HepG2 (cell line): Measurements from ENCODE around the gene SKI. TPM values are rescaled to one million over a fixed set of nuclear protein-coding genes. Genes with fewer than 3 reads are reported as not detected.

Source experiments
- CENPX ChIP-seq: sonication (generic); formaldehyde crosslinking; IDR thresholded peaks from 2 replicates; pipeline ENCODE4 v1.9.0; 2021; ENCODE audit warnings: mild to moderate bottlenecking, missing genetic modification reagents, moderate library complexity
- CSRNP2 ChIP-seq: sonication (generic); formaldehyde crosslinking; conservative IDR thresholded peaks from 2 replicates; pipeline ENCODE4 v1.8.0; 2022; ENCODE audit warnings: low read depth, missing genetic modification reagents
- DNMT1 ChIP-seq: sonication (generic); formaldehyde crosslinking; IDR thresholded peaks from 2 replicates; pipeline ENCODE4 v1.5.1; 2020; ENCODE audit warnings: mild to moderate bottlenecking, missing genetic modification reagents
- HNF4G ChIP-seq, 2 experiments: sonication (generic) in 1 of 2; formaldehyde crosslinking in 1 of 2; IDR thresholded peaks; 2 replicates each; pipeline versions ENCODE4 v1.4.0 to v1.6.1; 2011 to 2020; ENCODE audit warnings: borderline replicate concordance in 2 of 2, low read depth in 2 of 2, mild to moderate bottlenecking in 2 of 2, low read length in 1 of 2, missing genetic modification reagents in 1 of 2, moderate library complexity in 1 of 2
- MYPOP ChIP-seq: sonication (generic); formaldehyde crosslinking; IDR thresholded peaks from 2 replicates; pipeline ENCODE4 v1.8.1; 2023; ENCODE audit warnings: mild to moderate bottlenecking, moderate library complexity, missing genetic modification reagents
- PAX8 ChIP-seq: sonication (generic); formaldehyde crosslinking; IDR thresholded peaks from 2 replicates; pipeline ENCODE4 v1.8.0; 2022; ENCODE audit warnings: mild to moderate bottlenecking, missing genetic modification reagents, borderline replicate concordance
- UBTF ChIP-seq: sonication (generic); formaldehyde crosslinking; IDR thresholded peaks from 2 replicates; pipeline ENCODE4 v1.4.0; 2020; ENCODE audit warnings: mild to moderate bottlenecking, missing genetic modification reagents
- ZBTB14 ChIP-seq: sonication (generic); formaldehyde crosslinking; IDR thresholded peaks from 2 replicates; pipeline ENCODE4 v1.4.0; 2020; ENCODE audit warnings: missing genetic modification reagents
- ZNF142 ChIP-seq: sonication (generic); formaldehyde crosslinking; IDR thresholded peaks from 2 replicates; pipeline ENCODE4 v1.4.0; 2020; ENCODE audit warnings: missing genetic modification reagents
- ZNF251 ChIP-seq: sonication (generic); formaldehyde crosslinking; IDR thresholded peaks from 2 replicates; pipeline ENCODE4 v1.9.0; 2021; ENCODE audit warnings: mild to moderate bottlenecking, missing genetic modification reagents
- ZNF274 ChIP-seq: sonication (generic); formaldehyde crosslinking; IDR thresholded peaks from 2 replicates; pipeline ENCODE4 v1.5.1; 2020; ENCODE audit warnings: mild to moderate bottlenecking, missing genetic modification reagents
- ZNF501 ChIP-seq: sonication (generic); formaldehyde crosslinking; IDR thresholded peaks from 2 replicates; pipeline ENCODE4 v1.5.1; 2020; ENCODE audit warnings: mild to moderate bottlenecking, moderate library complexity, missing genetic modification reagents
- ZNF703 ChIP-seq: sonication (generic); formaldehyde crosslinking; IDR thresholded peaks from 2 replicates; pipeline ENCODE4 v1.5.1; 2020; ENCODE audit warnings: missing genetic modification reagents, mild to moderate bottlenecking, moderate library complexity, borderline replicate concordance
- ZNF788 ChIP-seq: sonication (generic); formaldehyde crosslinking; IDR thresholded peaks from 2 replicates; pipeline ENCODE4 v1.5.0; 2020; ENCODE audit warnings: mild to moderate bottlenecking, missing genetic modification reagents, borderline replicate concordance
- polyA plus RNA-seq, 8 experiments: library from polyadenylated mRNA; depleted of rRNA in 3 of 8; stranded (reverse) in 7 of 8; unstranded in 1 of 8; fragments of >200 nt; fragmentation: Illumina TruSeq in 4 of 8; extraction: Trizol in 4 of 8; gene quantifications; 2 replicates each; pipeline versions ENCODE4 v1.2.1 to v1.2.3, GENCODE V29; 2011 to 2016; ENCODE audit warnings: low read depth in 4 of 8, missing spikeins in 1 of 8, mixed read lengths in 1 of 8; ENCODE audit not compliant: insufficient read depth in 1 of 8
- total RNA-seq, 5 experiments: library from RNA; depleted of rRNA; stranded (reverse); fragments of >200 nt; fragmentation: Illumina TruSeq; extraction: Trizol; gene quantifications; 2 replicates each; pipeline ENCODE4 v1.2.3, GENCODE V29; 2016; ENCODE audit warnings: low read depth in 1 of 5

SKI gene
- total and polyA plus RNA-seq, 2 of the 13 experiments (the other 11 are each of a cell fraction or from before 2014, with no cell fraction given), result 4.7 to 6.9 TPM

GRCh38 chr1:2229037-2229864 is 1.1 kb downstream of the SKI start (continued):
- TF ChIP-seq ZNF788 (CRISPR knock-in tag) (peak; percentile 49; the same call in 1 of the 2 replicates), ZNF703 (CRISPR knock-in tag) (0 out of 2 replicates have a peak, but pooled peaks have one; percentile 35), ZBTB14 (peak; percentile 32; the same call in 1 of the 2 replicates), ZNF501 (0 out of 2 replicates have a peak, but pooled peaks have one; percentile 22), CSRNP2 (CRISPR knock-in tag) (no peak), CENPX (CRISPR knock-in tag) (no peak), ZNF274 (CRISPR knock-in tag) (0 out of 2 replicates have a peak, but pooled peaks have one; percentile 69), MYPOP (0 out of 2 replicates have a peak, but pooled peaks have one; percentile 32), HNF4G (IDR thresholded peaks at IDR 0.05; ENCODE audit: borderline replicate concordance, low read depth, low read length) (no peak), HNF4G (CRISPR knock-in tag; IDR thresholded peaks at IDR 0.05; ENCODE audit: borderline replicate concordance, low read depth) (no peak), PAX8 (0 out of 2 replicates have a peak, but pooled peaks have one; percentile 35), DNMT1 (CRISPR knock-in tag) (no peak), UBTF (peak; percentile 90), ZNF251 (no peak), ZNF142 (CRISPR knock-in tag) (0 out of 2 replicates have a peak, but pooled peaks have one; percentile 45)
